OCI-LY3 (cell line): ENCODE results near the gene STK32B.

ENCODE experiments used
- H2AFZ ChIP-seq: fragments of 200-600, 300-600 bp; shearing (Covaris generic); 2 replicates; pipeline ENCODE4 v1.6.0; 2014; ENCODE audit warnings: antibody characterized with exemption, low read depth, low read length
- H3K27ac ChIP-seq: fragments of 200-600, 300-600 bp; sonication (generic); 2 replicates; pipeline ENCODE4 v1.5.1; 2014; ENCODE audit warnings: mild to moderate bottlenecking, low read length, moderate library complexity, mixed read lengths
- H3K27me3 ChIP-seq: fragments of 200-600, 300-600 bp; sonication (generic); 2 replicates; pipeline ENCODE4 v1.6.1; 2014; ENCODE audit warnings: low read depth, low read length, mixed read lengths
- H3K36me3 ChIP-seq: fragments of 200-600, 300-600 bp; sonication (generic); replicated peaks from 2 replicates; pipeline ENCODE3; 2014; ENCODE audit warnings: low read depth, low read length, mixed read lengths
- H3K4me1 ChIP-seq: fragments of 300-600, 200-600 bp; sonication (generic); 2 replicates; pipeline ENCODE4 v1.6.1; 2014; ENCODE audit warnings: low read length, mixed read lengths
- H3K4me2 ChIP-seq: fragments of 200-600, 300-600 bp; sonication (generic); 2 replicates; pipeline ENCODE4 v1.6.1; 2014; ENCODE audit warnings: low read length, mixed read lengths
- H3K4me3 ChIP-seq: fragments of 300-600, 200-600 bp; sonication (generic); 2 replicates; pipeline ENCODE4 v1.5.1; 2014; ENCODE audit warnings: antibody characterized with exemption, mild to moderate bottlenecking, low read length, moderate library complexity
- H3K79me2 ChIP-seq: fragments of 300-600, 200-600 bp; shearing (Covaris generic); 2 replicates; pipeline ENCODE4 v1.6.1; 2014; ENCODE audit warnings: mild to moderate bottlenecking, low read length, mixed read lengths
- H3K9ac ChIP-seq: fragments of 300-600, 200-600 bp; shearing (Covaris generic); 2 replicates; pipeline ENCODE4 v1.6.0; 2014; ENCODE audit warnings: mild to moderate bottlenecking, low read length, moderate library complexity
- H3K9me3 ChIP-seq: fragments of 200-600, 300-600 bp; shearing (Covaris generic); 2 replicates; pipeline ENCODE4 v1.6.1; 2014; ENCODE audit warnings: low read length, mixed read lengths; ENCODE audit not compliant: insufficient read depth
- H4K20me1 ChIP-seq: fragments of 200-600, 300-600 bp; sonication (generic); 2 replicates; pipeline ENCODE4 v1.6.1; 2016; ENCODE audit warnings: low read length, mixed read lengths; ENCODE audit not compliant: insufficient read depth
- EZH2phosphoT487 ChIP-seq: fragments of 200-600 bp; shearing (Covaris generic); IDR thresholded peaks from 2 replicates; pipeline ENCODE4 v1.6.1; 2018; ENCODE audit warnings: antibody characterized with exemption, mixed run types, low read depth
- TF ChIP-seq, protein P1 (sequence below): fragments of 200-600, 300-600 bp; sonication (generic); IDR thresholded peaks from 2 replicates; pipeline ENCODE4 v1.5.1; 2014; ENCODE audit warnings: antibody characterized with exemption, low read length, low read depth

The STK32B gene

DNA sequence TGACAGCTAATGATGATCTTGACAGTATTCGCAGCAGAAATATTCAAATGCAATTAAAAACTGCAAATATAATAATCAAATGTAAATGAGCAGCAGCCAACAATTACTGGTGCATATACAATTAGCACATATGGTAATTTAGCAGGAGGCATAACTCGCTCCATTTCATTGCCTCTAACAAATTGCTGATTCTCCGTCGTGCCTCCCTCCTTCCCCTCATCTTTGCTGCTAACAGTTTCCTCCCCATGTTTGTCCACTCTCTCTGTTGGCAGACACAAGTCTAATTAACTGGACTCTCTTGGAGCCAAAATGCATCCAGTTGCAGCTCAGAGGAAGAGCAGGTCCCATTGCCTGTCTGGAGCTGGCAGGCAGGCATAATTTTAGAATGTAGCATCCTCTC is 210.6 kb downstream of the STK32B start:
- Histone ChIP-seq H3K27ac (no peak overlapping the region), H3K79me2 (no peaks in the 10 kb centered on the region), H3K4me2 (no peak overlapping the region), H3K4me1 (no peaks in the 10 kb centered on the region), H2AFZ (no peak overlapping the region), H3K4me3 (no peak overlapping the region), H3K9me3 (no peaks in the 10 kb centered on the region), H3K27me3 (peaks cover 3% of the 10 kb centered on the region; the same call in 1 of the 2 replicates), H3K9ac (no peak overlapping the region), H3K36me3 (no peaks in the 10 kb centered on the region), H4K20me1 (no peaks in the 10 kb centered on the region)
- TF ChIP-seq, protein P1, sequence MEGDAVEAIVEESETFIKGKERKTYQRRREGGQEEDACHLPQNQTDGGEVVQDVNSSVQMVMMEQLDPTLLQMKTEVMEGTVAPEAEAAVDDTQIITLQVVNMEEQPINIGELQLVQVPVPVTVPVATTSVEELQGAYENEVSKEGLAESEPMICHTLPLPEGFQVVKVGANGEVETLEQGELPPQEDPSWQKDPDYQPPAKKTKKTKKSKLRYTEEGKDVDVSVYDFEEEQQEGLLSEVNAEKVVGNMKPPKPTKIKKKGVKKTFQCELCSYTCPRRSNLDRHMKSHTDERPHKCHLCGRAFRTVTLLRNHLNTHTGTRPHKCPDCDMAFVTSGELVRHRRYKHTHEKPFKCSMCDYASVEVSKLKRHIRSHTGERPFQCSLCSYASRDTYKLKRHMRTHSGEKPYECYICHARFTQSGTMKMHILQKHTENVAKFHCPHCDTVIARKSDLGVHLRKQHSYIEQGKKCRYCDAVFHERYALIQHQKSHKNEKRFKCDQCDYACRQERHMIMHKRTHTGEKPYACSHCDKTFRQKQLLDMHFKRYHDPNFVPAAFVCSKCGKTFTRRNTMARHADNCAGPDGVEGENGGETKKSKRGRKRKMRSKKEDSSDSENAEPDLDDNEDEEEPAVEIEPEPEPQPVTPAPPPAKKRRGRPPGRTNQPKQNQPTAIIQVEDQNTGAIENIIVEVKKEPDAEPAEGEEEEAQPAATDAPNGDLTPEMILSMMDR: no peak

DNA sequence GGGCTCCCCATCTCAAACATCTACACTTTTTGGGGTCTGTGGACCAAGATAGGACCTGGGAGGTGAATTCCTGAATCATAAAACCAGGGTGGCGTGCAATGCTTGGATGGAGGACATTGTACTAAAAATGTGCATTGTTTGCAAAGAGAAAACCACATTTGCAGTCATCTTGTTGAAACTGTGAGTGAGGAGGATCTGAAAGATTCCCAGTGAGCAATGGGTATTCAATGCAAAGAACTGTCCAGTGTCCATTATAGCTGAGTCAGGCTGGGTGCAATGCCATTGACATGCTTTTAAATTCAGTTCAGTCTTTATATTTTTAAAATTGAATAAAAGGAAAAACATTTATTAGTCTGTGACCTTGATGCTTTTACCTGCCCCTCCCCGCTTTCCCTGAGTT is 215.7 kb downstream of the STK32B start:
- Histone ChIP-seq H3K27me3 (peaks cover 9% of the 10 kb centered on the region), H3K4me1 (no peaks in the 10 kb centered on the region), H3K27ac (no peak overlapping the region), H2AFZ (no peak overlapping the region), H3K79me2 (no peaks in the 10 kb centered on the region), H3K4me3 (no peak overlapping the region), H3K36me3 (no peaks in the 10 kb centered on the region), H3K9ac (no peak overlapping the region), H3K9me3 (no peaks in the 10 kb centered on the region), H3K4me2 (no peak overlapping the region), H4K20me1 (no peaks in the 10 kb centered on the region)
- TF ChIP-seq, protein P1: no peak
- TF ChIP-seq EZH2phosphoT487: no peak

DNA sequence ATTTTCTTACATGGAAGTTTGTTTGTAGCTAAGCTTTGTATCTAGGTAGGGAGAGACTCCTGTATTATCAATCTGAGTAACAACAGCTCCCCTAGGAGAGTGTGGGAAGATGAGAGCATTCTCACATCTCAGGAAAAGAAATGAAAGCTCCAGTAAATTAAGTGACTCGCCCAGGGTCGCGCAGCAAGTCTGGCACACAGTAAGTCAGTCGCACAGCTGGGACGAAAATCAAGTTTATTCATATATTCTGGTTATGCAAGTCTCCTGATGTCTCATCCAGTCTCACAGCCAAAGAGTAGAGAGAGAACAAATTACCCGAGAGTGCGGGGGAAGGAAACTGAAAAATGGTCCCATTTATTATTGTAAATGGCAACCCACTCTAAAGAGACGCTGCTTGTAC is 216.1 kb downstream of the STK32B start:
- H3K4me3 ChIP-seq: no peak overlapping the region
- H3K4me2 ChIP-seq: no peak overlapping the region
- no peaks in the 10 kb centered on the region for H4K20me1 ChIP-seq
- H3K9me3 ChIP-seq: no peaks in the 10 kb centered on the region
- TF ChIP-seq, protein P1: no peak
- no peak for TF ChIP-seq EZH2phosphoT487
- H3K27ac ChIP-seq: no peak overlapping the region
- H3K27me3 ChIP-seq: peaks cover 9% of the 10 kb centered on the region
- no peak overlapping the region for H3K9ac ChIP-seq
- no peak overlapping the region for H2AFZ ChIP-seq
- no peaks in the 10 kb centered on the region for H3K36me3 ChIP-seq
- no peaks in the 10 kb centered on the region for H3K4me1 ChIP-seq
- no peaks in the 10 kb centered on the region for H3K79me2 ChIP-seq

DNA sequence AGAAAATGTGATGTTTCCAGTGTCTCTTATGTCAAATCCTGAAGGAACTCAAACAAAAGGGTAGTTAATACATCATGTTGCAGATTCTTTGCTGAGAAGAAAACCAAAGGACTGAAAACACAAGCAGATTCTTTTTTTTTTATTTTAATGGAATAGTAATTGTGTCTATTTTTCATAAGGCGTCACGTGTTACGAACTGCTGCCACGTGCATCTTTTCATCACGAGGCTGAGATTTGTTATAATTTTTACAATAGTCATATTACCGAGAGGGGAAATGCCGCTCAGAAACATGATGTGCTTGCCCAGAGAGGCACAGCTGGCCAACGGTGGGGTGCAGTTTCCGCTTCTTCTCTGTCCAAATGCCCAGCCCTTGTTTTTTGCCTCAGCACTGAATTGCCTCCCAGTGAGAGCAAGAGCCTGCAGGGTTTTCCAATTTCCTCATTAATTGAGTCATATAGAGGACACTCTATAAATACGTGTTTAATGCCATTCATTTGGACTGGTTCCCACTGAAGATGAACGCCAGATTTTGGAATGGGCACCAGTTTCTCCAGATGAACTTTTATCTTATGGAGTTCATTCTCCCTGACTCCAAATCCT is 225.3 kb downstream of the STK32B start:
- no peaks in the 10 kb centered on the region for H3K27me3 ChIP-seq
- no peak overlapping the region for H2AFZ ChIP-seq
- H3K36me3 ChIP-seq: no peaks in the 10 kb centered on the region
- H3K9me3 ChIP-seq: peaks cover 6% of the 10 kb centered on the region; the same call in 1 of the 2 replicates
- peaks cover 32% of the 10 kb centered on the region for H3K4me1 ChIP-seq
- no peak overlapping the region for H3K9ac ChIP-seq
- TF ChIP-seq, protein P1: no peak
- no peak for TF ChIP-seq EZH2phosphoT487
- no peak overlapping the region for H3K27ac ChIP-seq
- H3K79me2 ChIP-seq: no peaks in the 10 kb centered on the region
- H4K20me1 ChIP-seq: no peaks in the 10 kb centered on the region
- no peak overlapping the region for H3K4me2 ChIP-seq
- no peak overlapping the region for H3K4me3 ChIP-seq
